GM12874 (cell line): Measurements from ENCODE around the gene PALD1.

ENCODE experiments used
- TF ChIP-seq, protein P1 (sequence below): IDR thresholded peaks from 2 replicates; pipeline ENCODE4 v1.5.1; 2011; ENCODE audit warnings: low read depth, mild to moderate bottlenecking, control low read depth, low read length, moderate library complexity; ENCODE audit not compliant: insufficient read depth

Gene PALD1

DNA sequence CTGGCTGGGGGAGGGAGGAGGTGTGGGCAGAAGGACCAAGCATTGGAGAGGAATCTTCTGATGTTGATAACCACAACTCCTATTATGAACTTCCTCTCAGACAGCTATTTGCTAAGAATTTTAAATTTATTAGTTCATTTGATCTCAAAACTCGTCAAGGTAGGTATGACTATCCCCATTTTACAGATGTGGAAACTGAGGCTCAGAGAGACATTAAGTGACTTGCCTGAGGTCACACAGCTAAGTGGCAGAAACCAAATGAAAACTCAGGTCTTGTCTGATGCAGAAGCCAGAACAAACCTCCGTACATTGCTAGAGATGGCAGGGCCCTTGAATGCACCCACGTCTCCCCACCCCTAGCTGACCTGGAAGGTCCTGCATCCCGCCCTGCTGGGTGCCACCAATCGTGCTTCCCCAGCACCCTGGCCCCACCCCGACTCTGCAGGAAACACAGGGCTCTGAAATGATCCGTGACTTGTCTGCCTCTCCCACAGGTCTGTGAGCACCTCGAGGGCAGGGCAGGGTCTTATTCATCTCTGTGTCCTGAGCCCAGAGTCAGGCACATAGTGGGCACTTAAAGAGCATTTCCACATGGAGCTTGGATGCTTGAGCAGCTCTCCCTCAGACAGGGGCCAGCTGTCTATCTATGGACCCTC is 5.6 kb upstream of the PALD1 start:
- TF ChIP-seq, protein P1, sequence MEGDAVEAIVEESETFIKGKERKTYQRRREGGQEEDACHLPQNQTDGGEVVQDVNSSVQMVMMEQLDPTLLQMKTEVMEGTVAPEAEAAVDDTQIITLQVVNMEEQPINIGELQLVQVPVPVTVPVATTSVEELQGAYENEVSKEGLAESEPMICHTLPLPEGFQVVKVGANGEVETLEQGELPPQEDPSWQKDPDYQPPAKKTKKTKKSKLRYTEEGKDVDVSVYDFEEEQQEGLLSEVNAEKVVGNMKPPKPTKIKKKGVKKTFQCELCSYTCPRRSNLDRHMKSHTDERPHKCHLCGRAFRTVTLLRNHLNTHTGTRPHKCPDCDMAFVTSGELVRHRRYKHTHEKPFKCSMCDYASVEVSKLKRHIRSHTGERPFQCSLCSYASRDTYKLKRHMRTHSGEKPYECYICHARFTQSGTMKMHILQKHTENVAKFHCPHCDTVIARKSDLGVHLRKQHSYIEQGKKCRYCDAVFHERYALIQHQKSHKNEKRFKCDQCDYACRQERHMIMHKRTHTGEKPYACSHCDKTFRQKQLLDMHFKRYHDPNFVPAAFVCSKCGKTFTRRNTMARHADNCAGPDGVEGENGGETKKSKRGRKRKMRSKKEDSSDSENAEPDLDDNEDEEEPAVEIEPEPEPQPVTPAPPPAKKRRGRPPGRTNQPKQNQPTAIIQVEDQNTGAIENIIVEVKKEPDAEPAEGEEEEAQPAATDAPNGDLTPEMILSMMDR: no peak

DNA sequence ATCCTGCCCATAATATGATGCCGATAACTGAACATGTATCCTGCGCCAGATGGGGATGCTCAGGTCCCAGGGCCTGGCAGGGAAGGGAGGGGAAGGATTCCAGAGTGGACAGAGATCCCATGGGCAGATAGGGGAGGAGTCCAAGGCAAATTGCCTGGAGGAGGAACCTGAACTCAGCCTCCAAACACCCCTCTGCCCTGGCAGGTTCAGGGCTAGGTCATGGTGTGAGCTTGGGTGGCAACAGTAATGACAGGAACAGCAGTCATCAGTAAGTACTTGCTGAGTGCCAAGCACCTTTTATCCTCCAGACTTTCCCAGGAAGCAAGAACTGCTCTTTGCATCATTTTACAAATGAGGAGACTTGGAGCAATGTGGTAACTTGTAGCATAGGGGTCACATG is 3.8 kb upstream of the PALD1 start:
- TF ChIP-seq, protein P1: no peak

DNA sequence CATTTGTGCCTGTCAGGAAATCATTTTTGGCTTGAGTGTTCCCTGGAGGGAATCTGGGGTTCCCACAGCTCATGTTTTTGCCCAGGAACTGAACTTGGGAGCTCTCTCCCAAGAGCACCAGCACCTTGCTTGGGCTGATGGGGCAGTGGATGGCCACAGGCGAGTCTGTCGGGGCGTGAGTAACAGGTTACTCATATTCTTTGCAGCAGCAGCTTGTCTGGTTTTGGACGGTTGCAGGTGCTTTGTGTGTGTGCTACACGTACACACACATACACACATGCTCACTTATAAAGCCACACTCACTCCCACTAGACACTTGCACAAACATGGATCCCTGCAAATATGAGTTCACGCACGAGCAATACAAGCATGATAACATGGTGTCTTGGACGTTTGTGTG is 2.9 kb upstream of the PALD1 start:
- TF ChIP-seq, protein P1: no peak

DNA sequence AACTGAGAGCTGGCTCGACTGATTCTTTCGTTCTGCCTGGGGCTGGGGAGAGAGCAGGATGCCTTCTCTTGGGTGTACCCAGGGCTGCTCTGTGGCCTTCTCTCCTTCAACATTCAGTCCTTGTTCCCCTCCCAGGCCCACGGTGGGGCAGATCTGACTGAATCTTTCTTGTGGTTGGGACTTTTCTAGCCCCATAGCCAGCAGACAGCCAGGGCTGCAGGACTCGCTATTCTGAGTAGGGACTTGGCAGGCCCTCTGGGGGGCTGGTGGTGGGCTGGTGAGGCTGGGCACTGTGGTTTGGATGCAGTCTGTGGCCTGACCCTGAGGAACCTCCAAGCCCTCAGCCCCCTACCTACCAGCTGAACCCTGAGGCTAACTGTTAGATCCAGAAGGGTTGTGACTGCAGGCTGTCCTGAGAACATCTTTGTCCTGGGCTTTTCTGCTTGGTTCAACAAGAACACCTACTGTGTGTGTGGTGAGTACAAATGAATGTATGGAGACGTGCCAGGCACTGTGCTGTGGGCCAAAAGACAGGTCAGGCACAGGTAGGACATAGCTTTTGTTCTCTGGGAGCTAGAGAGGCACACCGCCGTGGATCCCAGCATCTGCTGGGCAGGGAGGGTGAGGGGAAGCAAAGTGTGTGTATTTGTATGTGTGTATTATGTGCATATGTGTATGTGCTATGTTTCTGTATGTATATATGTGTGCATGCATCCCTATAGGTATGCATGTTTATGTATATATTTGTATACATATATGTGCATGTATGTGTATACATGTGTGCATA is 2.1 kb upstream of the PALD1 start:
- TF ChIP-seq, protein P1: no peak

DNA sequence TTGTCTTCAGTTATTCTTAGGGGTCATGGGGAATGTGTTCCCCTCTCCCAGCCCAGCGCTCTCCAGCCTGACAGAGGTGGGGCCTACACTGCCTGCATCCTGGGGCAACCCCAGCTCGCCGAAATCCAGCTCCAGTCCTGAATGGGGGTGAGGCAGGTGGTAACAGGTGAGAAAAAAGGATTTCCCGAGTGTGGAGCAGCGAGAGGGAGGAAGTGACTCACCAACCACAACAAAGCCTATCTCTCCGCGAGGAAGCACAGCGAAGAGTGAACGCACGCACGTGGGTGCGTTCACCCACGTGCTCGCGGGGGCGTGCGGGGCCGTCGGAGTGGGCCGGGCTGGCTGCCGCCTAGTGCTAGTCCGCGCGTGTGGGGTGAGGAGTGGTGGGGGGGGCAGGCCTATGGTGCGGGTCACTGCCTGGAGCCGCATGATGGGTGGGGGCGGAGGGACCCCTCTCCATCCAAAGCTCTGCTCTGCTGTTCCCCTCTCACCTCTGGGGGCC is 855 bp upstream of the PALD1 start:
- TF ChIP-seq, protein P1: no peak

DNA sequence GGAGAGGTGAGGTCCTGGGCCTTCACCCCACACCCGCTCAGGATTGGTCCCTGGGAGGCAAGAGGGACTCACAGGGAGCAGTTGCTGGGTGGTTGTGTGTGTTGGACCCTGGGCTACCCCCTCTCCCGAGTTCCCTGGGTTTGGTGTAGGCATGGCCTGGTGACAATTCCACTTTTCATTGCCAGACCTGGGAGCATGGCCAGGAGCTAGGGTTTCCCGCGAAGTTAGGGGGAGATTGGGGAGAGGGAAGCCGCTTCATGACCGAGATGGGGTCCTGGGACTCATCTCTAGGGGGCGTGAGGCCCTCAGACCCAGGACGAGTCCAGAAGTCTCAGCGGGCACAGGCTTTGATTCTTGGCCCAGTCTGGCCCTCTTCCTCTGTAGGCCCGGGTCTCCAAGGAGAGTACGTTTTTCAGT is 606 bp downstream of the PALD1 start:
- TF ChIP-seq, protein P1: peak; percentile 34

DNA sequence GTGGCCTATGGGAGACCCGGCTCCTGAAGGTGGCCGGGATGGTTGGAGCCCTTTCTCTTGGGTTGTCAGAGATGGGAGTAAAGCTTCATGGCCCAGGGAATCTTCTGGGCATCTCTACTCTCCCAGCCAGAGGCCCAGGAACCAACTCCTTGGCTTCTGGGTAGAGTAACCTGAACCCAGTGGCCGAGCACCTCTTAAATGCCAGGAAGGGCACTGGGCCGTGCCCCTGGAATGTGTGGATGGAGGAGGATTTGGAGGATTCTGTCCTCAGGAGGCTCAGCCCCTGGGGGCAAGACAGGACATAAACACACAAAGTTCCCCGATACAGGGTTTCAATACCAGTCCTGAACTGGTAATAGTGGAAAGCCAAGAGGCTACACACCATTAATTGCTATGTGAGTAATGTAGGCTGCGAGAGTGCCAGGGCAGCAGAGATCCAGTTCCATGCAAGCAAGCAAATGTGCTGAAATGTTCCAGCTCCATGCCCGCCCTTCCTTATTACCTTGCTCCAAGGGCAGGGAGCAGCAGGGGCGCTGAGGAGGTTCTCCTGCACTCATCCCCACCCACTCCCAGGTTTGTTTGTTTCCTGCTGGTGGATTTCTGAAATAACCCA is 1.2 kb downstream of the PALD1 start:
- TF ChIP-seq, protein P1: no peak
